Sigmoid colon (tissue), 4 donors: ENCODE data around the gene OXT.

Experiments
- EP300 ChIP-seq, 4 donors: sonication (generic); formaldehyde crosslinking; IDR thresholded peaks; one replicate each; pipeline ENCODE4 v1.6.1; 2017; ENCODE audit warnings: antibody characterized with exemption in 4 of 4
- POLR2A ChIP-seq, 2 donors: fragments of 450-650 bp; IDR thresholded peaks; one replicate each; pipeline ENCODE4 v1.6.1; 2016; ENCODE audit warnings: antibody characterized with exemption in 2 of 2, mild to moderate bottlenecking in 2 of 2, moderate library complexity in 2 of 2
- POLR2AphosphoS5 ChIP-seq, 4 donors: sonication (generic); formaldehyde crosslinking; IDR thresholded peaks; one replicate each; pipeline ENCODE4 v1.6.1; 2017; ENCODE audit warnings: antibody characterized with exemption in 4 of 4
- TF ChIP-seq, protein P1 (sequence below), 4 experiments: fragments of 450-650 bp in 3 of 4; fragments of 200-600 bp in 1 of 4; IDR thresholded peaks; one replicate each; pipeline ENCODE4 v1.5.1; 2016 to 2019; ENCODE audit warnings: antibody characterized with exemption in 4 of 4, mild to moderate bottlenecking in 3 of 4, moderate library complexity in 2 of 4

DNA sequence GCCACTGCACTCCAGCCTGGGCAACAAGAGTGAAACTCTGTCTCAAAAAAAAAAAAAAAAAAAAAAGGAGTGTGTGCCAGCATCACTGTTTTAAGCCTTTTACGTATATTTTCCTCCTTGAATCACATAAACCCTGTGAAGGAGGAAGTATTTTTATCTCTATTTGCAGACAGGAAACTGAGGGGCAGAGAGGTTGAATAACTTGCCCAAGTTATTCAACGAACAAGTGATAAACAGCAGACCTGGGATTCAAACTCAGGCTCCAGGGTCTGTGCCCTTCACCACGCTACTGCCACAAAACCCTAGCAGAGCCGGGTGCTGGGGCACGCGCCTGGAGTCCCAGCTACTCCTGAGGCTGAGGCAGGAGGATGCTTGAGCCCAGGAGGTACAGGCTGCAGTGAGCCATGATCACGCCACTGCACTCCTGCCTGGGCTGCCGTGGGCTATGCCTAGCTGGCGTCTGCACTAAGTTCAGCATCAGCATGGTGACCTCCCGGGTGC is 22.5 kb downstream of the OXT start:
- TF ChIP-seq POLR2AphosphoS5 (IDR thresholded peaks at IDR 0.05), result no peak
- TF ChIP-seq, protein P1, sequence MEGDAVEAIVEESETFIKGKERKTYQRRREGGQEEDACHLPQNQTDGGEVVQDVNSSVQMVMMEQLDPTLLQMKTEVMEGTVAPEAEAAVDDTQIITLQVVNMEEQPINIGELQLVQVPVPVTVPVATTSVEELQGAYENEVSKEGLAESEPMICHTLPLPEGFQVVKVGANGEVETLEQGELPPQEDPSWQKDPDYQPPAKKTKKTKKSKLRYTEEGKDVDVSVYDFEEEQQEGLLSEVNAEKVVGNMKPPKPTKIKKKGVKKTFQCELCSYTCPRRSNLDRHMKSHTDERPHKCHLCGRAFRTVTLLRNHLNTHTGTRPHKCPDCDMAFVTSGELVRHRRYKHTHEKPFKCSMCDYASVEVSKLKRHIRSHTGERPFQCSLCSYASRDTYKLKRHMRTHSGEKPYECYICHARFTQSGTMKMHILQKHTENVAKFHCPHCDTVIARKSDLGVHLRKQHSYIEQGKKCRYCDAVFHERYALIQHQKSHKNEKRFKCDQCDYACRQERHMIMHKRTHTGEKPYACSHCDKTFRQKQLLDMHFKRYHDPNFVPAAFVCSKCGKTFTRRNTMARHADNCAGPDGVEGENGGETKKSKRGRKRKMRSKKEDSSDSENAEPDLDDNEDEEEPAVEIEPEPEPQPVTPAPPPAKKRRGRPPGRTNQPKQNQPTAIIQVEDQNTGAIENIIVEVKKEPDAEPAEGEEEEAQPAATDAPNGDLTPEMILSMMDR (IDR thresholded peaks at IDR 0.05), result no peak
- no peak for TF ChIP-seq EP300 (IDR thresholded peaks at IDR 0.05)
- TF ChIP-seq POLR2A (IDR thresholded peaks at IDR 0.05), result no peak
